ENCODE measurements around the gene TSSC4.

TSSC4 gene

DNA sequence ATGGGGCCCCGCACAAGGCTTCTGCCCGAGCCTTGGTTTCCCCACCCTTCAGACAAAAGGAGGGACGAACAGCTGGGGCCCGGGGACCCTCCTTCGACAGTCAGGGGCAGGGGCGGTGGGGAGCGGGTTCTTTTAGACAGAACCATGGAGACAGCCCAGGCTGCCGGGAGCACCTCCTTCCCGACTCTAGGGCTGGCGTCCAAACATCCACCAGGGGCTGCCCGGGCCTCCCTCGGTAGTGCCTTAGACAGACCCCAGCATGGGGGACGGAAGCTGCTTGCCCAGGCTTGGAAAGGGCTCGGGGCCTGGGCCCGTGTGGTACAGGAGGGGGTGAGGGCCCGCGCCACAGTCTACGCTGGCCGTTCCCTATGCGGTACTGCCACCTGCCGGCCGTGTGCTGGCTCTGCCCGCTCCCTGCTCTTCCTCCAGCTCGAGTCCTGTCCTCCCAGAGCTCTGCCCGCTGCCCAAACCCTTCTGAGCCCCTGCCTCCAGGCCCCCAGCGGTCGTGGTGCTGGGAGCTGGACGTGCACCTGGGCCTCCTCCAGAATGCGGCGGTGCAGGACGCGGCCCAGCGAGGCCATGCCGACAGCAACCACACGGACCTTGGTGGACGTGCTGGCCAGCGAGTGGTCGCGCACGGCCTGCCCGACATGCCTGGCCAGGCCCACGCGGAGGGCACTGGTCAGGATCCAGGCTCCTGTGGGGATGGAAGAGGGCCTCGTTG is 20.1 kb downstream of the TSSC4 start:
- DNase-seq = peak; percentile 25

DNA sequence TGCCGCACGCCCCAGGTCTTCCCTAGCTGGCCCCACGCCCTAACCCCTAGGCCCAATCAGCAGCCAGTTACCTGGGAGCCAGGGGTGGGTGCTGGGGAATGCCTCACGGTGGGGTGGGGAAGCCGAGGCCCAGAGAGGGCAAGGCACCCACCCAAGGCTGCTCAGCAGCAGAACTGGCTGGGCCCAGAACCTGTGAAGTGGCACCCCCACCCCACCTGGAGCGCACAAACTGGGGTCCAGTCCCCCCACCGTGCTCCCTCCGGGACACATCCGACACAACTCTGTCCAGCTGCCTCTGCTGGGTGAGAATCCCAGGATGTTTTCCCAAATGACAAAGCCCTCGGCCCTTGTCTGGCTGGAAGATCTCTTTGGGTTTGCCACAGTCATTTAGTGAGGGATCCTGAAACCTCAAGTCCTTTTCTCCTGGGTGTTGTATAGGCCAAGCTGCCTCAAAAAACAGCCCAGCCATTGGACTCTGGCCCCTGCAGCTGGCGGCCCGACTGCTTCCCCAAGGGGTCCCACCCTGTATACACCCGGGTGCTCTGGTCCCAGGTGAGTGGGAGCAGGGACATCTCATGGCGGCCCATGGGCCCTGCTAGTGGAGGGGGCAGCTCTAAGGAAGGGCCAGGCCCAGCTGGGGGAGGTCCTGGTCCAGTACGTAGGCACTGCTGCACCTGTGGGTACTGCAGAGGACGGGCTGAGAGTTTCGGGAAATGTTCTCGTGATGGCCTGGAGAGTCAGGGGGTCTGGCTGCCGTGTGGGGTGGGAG is 20.9 kb downstream of the TSSC4 start:
- no peak for DNase-seq

DNA sequence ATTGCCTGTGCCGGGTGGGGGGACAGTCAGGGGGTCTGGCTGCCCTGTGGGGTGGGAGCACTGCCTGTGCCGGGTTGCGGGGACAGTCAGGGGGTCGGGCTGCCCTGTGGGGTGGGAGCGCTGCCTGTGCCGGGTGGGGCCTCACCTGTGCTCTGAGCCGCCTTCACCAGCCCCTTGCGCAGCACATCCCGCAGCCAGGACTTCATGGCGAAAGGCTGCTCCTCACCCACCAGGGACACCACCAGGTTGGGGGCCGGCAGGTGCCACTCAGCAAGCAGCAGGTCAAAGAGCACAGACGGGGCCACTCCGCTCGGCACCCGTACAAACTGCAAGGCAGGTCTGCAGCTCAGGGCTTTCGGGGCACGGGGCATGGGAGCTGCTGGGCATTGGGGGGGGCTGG is 21.4 kb downstream of the TSSC4 start:
- DNase-seq = no peak

DNA sequence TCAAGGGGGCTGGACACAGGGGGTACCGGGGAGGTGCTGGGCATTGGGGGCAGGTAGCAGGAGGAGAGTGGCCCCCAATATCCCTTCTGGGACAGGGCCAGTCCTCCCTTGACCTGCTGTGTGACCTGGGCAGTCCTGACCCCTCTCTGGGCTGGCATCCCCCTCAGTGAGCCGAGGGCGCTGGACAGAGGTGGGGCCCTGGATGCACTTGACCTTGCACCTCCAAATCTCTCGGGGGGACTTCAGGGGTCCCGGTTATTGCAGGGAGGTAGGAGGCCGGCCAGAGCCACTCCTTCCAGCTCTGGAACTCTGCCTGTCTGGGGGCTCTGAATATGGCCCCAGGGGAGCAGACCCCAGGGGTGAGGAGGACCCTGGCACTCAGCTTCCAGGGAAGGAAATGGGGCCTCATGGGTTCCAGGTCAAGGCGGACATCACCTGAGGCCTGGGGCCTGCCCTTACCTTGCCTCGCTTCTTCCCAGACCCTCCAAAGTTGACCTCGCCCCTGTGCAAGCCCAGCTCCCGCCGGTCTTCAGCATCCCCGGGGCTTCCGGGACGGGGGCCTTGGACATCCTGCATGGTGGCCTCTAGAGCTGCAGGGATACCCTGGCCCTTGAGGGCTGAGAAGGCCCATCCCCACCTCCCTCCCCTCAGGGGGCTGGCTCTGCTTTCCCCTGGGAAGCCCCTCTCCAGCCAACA is 22.1 kb downstream of the TSSC4 start:
- no peak for DNase-seq

DNA sequence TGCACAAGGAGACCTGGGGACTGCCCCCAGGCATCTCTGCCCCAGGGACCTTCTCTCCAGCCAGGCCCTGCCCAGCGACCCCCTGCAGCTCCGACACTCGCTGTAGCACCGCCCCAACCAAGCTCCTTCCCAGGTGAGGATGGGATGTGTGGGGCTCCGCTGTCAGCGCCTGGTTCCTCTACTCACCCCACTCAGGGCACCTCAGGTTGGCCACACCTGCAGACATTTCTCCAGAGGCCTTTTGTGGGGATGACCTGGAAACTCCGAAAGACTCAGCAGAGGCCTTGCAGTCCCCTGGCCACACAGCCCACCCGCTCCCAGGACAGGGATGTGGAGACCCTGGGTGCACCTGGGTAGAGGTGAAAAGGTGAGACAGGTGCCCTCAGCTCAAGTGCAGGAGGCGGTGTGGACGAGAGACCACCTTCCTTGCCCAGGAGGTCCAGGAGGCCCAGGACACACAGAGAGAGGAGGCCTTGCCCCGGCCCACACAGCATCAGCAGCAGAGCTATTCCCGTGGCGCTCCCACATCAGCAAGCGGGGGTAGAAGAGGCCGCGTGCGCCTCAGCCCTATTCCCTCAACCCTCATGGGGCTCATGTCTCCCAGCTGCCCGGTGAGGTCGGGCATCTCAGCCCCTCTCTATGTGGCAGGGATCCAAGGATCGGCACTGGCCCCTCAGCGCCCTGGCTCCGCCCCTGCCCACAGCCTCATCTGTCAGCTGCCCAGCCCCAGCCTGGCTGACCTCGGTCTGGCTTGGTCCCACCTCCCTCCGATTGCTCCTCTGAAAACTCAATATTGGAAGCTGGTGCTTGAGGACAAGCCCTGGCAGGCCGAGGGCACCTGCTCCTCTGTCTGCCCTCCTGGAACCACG is 22.8 kb downstream of the TSSC4 start:
- no peak for DNase-seq

DNA sequence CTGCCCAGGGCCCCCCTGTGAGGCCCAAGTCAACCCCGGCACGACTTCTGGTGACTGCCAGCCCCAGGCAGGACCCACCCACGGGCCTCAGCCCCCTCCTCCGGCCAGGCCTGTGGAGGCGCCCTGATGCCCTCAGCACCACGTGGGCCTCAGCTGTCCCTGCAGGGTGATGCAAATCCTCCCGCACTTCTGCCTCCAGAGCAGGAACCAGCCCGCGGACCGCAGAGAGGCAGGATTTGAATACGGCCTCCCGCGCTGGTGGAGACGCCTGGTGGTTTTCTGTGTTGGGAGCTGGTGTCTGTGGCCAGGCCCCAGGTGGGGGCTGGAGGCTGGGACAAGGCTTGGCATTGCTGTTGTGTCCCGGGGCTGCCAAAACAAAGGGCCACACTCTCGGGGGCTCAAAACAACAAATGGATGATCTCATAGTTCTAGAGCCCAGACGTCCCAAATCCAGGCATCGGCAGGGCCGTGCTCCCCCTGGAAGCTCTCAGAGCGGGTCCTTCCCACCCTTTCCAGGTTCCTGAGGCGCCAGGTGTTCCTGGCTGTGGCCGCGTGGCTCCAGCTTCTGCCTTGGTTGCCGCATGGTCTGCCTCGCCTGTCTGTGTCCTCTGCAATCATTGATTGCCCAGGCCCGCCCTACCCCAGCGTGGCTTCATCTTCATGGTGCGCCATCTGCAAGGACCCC is 24.4 kb downstream of the TSSC4 start:
- DNase-seq = no peak

DNA sequence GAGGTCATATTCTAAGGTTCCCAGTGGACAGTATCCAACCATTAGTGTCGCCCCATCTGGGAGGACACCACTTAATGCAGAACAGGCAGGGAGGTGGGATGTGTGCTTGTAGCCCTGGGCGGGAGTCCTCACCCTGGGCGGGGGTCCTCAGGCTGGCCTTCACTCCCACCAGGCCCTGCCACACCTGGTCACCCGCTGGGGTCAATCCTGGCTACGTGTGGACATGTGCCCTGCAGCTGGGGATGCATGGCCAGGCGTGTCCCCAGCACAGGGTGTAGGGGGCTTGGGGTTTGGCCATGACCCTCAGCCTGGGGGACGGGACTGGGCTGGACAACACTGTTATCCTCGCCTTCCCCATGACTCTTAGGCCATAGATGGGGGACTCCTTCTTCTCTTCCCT is 25.0 kb downstream of the TSSC4 start:
- no peak for DNase-seq

DNA sequence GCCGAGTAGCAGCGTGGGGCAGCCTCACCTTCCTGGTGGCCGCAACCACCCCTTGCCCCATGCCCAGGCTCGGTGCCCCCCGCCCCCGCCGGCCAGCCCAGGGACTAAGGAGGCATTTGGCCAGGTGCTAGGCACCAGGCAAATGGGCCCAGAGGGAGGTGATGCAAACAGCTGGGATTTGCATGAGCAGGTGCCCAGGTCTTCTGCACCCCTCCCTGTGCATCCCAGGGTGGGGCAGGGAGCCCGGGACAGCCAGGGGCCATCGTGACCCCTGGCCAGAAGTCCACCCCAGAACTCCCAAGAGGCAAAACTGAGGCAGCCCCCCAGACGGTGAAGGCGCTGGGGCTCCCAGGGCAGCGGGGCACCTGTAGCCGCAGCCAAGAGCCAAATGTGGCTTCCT is 25.7 kb downstream of the TSSC4 start:
- DNase-seq = no peak

DNA sequence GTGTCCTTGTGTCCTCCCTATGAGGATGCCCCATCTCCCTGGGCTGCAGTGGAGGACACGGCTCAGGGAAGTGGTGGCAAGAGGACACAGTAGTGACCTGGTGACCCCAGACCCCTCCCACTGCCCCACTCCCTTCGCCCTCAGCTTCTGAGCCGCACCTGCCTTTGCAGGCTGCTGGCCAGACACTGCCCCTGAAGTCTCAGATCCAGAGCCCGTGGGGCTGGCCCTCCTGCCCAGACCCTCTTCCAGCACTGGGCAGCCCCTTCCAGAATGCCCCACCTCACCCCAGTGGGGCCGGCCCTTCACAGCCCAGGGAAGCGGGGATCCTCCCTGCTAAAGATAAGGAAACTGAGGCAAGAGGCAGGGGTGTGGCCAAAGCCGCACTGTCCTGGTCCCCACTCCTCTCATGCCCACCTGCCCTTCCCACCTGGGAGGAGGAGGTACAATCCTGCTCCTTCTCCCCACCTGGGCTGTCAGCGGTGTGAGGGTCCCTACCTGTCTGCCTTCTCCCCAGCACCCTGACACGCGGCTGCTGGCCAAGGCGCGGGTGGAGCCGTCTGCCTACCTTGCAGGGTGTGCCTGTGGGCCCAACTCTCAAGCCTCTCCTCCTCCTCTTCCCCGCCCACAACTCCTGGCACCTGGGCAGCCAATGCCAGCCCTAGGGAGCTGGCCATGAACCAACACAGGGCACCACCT is 26.4 kb downstream of the TSSC4 start:
- no peak for DNase-seq

DNA sequence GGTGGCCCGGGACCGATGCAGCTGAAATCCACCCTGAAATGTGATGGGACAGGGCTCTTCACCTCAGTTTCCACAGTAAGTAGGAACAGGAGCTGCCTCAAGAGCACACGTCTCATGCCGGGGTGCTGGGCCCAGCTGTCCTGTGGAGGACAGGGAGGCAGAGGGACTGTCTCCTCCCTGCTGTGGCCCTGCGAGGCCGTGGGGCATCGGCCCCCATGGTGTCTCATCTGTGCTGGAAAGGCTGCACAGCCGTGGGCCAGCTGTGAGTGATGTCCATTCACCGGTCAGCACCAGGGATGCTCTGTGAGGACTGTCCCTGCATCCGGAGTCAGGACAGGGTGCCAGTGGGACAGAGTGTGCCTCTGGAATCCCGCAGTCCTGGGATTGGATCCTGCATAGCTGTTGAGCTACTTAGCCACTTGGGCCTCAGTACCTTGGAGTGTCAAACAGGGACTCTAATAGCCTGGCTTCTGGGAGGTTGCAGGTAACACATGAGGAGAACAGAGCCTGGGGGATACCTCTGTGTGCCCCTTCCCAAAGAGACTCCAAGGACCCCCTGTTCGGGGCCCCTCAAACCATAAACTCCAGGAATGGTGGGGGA is 27.3 kb downstream of the TSSC4 start:
- DNase-seq = no peak

DNA sequence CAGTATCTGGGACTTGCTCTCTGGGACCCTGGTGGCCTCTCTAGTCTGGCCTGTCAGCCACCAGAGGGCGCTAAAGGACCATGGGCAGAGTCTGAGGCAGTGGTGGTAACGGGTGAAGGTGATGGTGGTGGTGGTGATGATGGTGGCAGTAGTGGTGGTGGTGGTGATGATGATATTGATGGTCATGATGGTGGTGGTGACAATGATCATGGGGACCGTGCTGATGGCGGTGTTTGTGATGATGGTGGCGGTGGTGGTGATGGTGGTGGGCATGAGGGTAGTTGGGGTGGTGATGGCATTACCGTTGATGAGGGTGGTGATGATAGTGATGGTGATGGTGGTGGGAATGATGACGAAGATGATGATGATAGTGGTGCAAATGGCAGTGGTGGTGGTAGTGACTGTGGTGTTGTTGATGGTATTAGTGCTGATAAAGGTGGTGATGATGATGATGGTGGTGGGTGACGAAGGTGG is 27.8 kb downstream of the TSSC4 start:
- no peak for DNase-seq

DNA sequence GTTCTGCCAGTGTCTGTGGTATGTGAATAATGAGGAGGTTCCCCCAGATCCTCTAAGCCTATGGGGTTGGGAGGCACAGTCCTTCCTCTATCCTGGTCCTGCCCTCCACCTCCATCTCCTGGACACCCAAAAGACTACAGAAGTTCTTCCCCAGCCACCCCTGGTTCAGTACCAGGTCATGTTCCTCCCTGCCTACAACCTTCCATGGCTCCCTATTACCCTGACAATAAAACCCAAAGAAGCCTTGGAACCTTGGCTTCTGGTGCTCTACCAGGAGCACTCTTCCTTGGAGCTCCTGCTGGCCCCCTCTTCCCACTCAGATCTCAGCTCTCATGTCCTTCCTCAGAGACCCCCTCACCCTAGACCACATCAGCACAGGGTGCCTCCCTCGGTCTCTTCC is 30.8 kb downstream of the TSSC4 start:
- no peak for DNase-seq

DNA sequence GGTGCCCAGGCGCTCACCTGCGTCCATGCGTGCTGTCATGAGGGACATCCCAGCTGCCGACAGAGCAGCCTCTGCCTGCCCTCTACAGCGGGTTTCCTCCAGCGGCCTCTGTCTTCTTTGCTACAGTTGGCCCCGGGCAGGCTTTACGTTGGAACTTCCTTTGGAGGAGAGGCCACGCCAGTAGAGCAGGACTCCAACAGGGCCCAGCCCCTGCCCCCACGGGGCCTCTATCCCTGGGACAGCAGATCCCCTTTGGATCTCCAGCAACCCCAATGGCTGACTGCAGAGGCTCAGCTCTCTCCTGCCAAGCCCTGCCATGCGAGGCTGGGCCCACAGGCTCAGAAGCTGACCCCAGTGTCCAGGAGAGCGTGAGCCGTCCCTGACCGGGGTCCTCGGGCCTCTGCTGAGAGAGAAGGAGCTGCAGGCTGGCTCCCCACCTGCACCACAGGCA is 31.6 kb downstream of the TSSC4 start:
- DNase-seq = no peak

DNA sequence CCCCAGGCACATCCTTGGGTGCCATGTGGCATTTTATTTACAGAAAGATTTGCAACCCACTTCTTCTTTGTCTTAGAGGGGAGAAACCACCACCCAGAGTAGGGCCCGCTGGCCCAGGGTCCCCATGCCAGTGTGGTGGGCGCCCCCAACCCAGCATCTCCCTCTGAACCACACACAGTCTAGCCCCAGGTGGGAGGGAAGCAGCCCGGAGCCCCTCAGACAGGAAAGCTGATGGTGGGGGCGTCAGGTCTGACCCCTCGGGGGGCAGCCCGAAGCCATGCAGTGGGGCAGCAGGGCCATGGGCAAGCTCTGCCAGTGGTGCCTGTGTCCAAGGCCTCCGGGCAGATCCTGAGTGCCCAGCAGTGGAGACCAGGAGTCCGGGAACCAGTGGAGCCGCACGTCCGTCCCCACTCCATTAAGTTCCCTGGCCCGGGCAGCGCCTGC is 32.1 kb downstream of the TSSC4 start:
- no peak for DNase-seq

DNA sequence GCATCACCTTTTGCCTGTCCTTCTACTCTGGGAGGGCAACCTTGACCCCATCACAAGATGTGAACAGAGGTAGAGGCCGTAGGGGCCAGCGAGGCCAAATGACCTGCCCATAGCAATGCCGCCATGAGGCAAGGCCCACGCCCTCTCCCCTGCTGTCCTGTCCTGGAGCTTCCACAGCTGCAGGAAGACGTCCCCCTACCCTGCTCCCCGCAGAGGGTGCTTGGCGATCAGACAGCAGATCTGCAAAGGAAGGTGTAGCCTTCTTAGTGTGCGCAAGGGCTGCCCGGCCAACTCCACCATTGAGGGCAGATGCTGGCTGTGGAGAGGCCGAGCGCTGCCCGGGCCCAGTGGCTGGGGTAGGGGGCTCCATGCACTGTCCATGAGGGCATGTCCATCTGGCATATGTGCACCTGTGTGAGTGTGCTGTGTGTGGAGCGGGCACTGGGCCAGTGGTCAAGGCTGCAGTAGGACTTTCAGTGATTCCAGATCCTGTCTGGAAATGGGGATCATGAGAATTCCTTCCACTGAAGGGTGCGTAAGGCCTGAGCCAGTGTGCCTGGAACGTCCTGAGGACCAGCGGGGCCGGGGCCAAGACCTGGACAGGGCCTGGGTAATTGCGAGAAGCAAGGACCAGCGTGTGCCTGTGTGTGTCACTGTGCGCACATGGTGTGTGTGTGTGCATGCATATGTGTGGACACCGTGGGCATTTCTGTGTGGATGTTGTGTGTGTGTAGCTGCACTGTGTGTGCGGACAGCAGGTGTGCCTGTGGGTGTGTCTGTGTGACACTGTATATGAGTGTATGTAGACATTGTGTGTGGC is 32.8 kb downstream of the TSSC4 start:
- DNase-seq = no peak

DNA sequence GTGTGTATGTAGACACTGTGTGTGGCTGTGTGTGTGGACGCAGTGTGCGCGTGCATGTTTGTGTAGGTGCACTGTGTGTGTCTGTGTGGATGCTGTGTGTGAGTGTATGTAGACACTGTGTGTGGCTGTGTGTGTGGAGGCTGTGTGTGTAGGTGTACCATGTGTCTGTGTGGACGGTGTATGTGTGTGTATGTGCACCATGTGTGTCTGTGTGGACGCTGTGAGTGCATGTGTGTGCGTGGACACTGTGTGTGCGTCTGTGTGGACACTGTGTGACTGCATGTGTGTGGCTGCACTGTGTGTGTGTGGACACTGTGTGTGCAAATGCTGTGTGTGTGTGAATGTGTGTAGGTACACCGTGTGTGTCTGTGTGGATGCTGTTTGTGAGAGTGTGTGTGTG is 33.5 kb downstream of the TSSC4 start:
- DNase-seq = no peak

DNA sequence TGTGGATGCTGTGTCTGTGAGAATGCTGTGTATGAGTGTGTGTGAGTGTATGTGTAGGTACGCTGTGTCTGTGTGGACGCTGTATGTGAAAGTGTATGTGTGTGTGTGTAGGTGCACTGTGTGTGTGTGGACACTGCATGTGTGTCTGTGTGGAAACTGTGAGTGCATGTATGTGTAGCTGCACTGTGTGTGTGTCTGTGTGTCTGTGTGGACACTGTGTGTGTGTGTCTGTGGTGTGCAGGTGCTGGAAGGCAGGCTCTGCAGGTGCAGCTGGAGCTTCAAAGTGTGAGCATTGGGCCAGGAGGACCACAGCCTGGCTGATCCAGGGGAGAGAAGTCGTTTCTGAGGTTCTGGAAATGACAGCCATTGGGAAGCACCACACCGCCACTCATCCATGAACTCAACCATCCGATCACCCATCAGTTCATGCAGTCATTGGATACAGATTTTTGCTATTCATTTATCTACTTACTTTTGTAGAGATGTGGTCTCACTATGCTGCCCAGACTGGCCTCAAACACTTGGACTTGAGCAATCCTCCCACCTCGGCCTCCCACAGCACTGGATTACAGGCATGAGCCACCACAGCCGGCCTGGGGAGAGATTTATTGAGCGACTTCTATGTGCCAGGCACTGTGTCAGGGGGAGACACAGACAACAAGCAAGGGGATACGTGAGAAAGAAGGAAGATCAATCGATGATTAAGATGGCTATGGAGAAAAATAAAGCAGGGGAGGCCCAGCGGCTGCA is 34.1 kb downstream of the TSSC4 start:
- DNase-seq = no peak

DNA sequence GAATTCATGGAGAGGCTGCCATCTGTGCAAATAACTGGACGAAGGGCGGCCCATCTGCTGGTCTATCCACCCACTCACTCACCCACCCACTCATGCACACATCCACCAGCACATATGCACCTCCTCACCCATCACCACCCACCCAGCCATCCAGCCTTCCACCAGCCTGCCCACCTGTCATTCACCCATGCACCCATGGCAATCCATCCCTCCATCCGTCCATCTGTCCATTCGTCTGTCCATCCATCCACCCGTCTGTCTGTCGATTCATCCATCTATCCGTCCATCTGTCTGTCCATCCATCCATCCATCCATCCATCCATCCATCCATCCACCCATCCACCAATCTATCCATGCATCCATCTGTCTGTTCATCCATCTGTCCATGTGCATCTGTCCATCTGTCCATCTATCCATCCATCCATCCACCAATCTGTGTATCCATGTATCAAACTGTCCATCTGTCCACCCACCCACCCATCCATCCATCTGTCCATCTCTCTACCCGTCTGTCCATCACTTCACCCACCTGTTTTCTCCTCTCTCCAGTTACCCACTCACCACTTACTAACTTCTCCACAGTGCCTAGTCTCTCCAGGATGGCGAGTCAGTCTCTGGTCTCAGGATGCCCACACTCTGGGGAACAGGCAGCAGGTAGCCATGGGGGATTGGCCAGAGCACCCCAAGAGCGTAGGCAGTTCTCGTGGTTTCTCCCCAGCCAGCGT is 34.9 kb downstream of the TSSC4 start:
- DNase-seq = no peak

Data from NCI-H446 treated with DMSO at 0.1 percent for 48 hours (cell line).